DMS53 (cell line): ENCODE measurements around the gene DKC1.
"Not testable (repeated sequence)": the region's sequence is repeated elsewhere in the genome, so short reads cannot be mapped to it uniquely, and the experiment has no call there.

Experiments
- DNase-seq: peaks from one replicate; lab custom pipeline; 2025; lab: John Stamatoyannopoulos, UW

The DKC1 gene

GRCh38 chrX:154819771-154820341 is 57.2 kb downstream of the DKC1 start:
- no peak for DNase-seq

- no peak for DNase-seq
Observed at GRCh38 chrX:154821523-154821922, 58.9 kb downstream of the DKC1 start.

GRCh38 chrX:154822029-154822428 is 59.4 kb downstream of the DKC1 start:
- no peak for DNase-seq

- no peak for DNase-seq
Observed at GRCh38 chrX:154824638-154825037, 62.0 kb downstream of the DKC1 start.

GRCh38 chrX:154825586-154825985 is 62.9 kb downstream of the DKC1 start:
- DNase-seq: not testable (repeated sequence)
